ENCODE measurements around the gene CDH22.

Gene CDH22

GRCh38 chr20:46174469-46175126 is 133.7 kb downstream of the CDH22 start:
- no peaks in the 10 kb centered on the region for H3K4me1 ChIP-seq (ENCODE audit: control insufficient read depth, insufficient read depth, low read length)
- peak overlapping the region; percentile 42; the same call in 1 of the 2 replicates for H3K4me3 ChIP-seq (ENCODE audit: low read depth, low read length)
- peaks cover 48% of the 10 kb centered on the region for H3K27me3 ChIP-seq (ENCODE audit: control insufficient read depth, insufficient read depth, low read length)

GRCh38 chr20:46173652-46174468 is 134.4 kb downstream of the CDH22 start:
- Histone ChIP-seq H3K27ac (ENCODE audit: low read depth, low read length) (no peak overlapping the region), H3K4me3 (ENCODE audit: low read depth, low read length) (peak overlapping the region; percentile 10; the same call in 1 of the 2 replicates), H3K27me3 (ENCODE audit: control insufficient read depth, insufficient read depth, low read length) (peaks cover 48% of the 10 kb centered on the region), H3K9ac (ENCODE audit: low read depth, low read length) (no peak overlapping the region), H3K9me3 (ENCODE audit: control insufficient read depth, insufficient read depth, low read length) (no peaks in the 10 kb centered on the region), H3K4me1 (ENCODE audit: control insufficient read depth, insufficient read depth, low read length) (no peaks in the 10 kb centered on the region), H3K36me3 (ENCODE audit: control insufficient read depth, insufficient read depth, low read length) (no peaks in the 10 kb centered on the region)

More at GRCh38 chr20:46174469-46175126, 133.7 kb downstream of the CDH22 start:
- H3K9ac ChIP-seq (ENCODE audit: low read depth, low read length) = no peak overlapping the region
- H3K27ac ChIP-seq (ENCODE audit: low read depth, low read length) = no peak overlapping the region
- no peaks in the 10 kb centered on the region for H3K36me3 ChIP-seq (ENCODE audit: control insufficient read depth, insufficient read depth, low read length)
- no peaks in the 10 kb centered on the region for H3K9me3 ChIP-seq (ENCODE audit: control insufficient read depth, insufficient read depth, low read length)

GRCh38 chr20:46172961-46173536 is 135.2 kb downstream of the CDH22 start:
- H3K27me3 ChIP-seq (ENCODE audit: control insufficient read depth, insufficient read depth, low read length) = peaks cover 48% of the 10 kb centered on the region
- H3K36me3 ChIP-seq (ENCODE audit: control insufficient read depth, insufficient read depth, low read length) = no peaks in the 10 kb centered on the region
- no peak overlapping the region for H3K4me3 ChIP-seq (ENCODE audit: low read depth, low read length)
- H3K4me1 ChIP-seq (ENCODE audit: control insufficient read depth, insufficient read depth, low read length) = no peaks in the 10 kb centered on the region
- H3K9ac ChIP-seq (ENCODE audit: low read depth, low read length) = no peak overlapping the region
- H3K9me3 ChIP-seq (ENCODE audit: control insufficient read depth, insufficient read depth, low read length) = no peaks in the 10 kb centered on the region
- no peak overlapping the region for H3K27ac ChIP-seq (ENCODE audit: low read depth, low read length)

- Histone ChIP-seq H3K9me3 (ENCODE audit: control insufficient read depth, insufficient read depth, low read length) (no peaks in the 10 kb centered on the region), H3K27ac (ENCODE audit: low read depth, low read length) (no peak overlapping the region), H3K9ac (ENCODE audit: low read depth, low read length) (no peak overlapping the region), H3K27me3 (ENCODE audit: control insufficient read depth, insufficient read depth, low read length) (peaks cover 48% of the 10 kb centered on the region), H3K36me3 (ENCODE audit: control insufficient read depth, insufficient read depth, low read length) (no peaks in the 10 kb centered on the region), H3K4me3 (ENCODE audit: low read depth, low read length) (no peak overlapping the region), H3K4me1 (ENCODE audit: control insufficient read depth, insufficient read depth, low read length) (no peaks in the 10 kb centered on the region)
Measured at GRCh38 chr20:46172455-46172854, 135.8 kb downstream of the CDH22 start.

- Histone ChIP-seq H3K9me3 (ENCODE audit: control insufficient read depth, insufficient read depth, low read length) (no peaks in the 10 kb centered on the region), H3K27me3 (ENCODE audit: control insufficient read depth, insufficient read depth, low read length) (peaks cover 48% of the 10 kb centered on the region)
Measured at GRCh38 chr20:46171909-46172308, 136.4 kb downstream of the CDH22 start.

GRCh38 chr20:46171476-46171875 is 136.8 kb downstream of the CDH22 start:
- Histone ChIP-seq H3K9me3 (ENCODE audit: control insufficient read depth, insufficient read depth, low read length) (no peaks in the 10 kb centered on the region), H3K27me3 (ENCODE audit: control insufficient read depth, insufficient read depth, low read length) (peaks cover 48% of the 10 kb centered on the region), H3K9ac (ENCODE audit: low read depth, low read length) (no peak overlapping the region), H3K36me3 (ENCODE audit: control insufficient read depth, insufficient read depth, low read length) (no peaks in the 10 kb centered on the region), H3K4me3 (ENCODE audit: low read depth, low read length) (no peak overlapping the region), H3K27ac (ENCODE audit: low read depth, low read length) (no peak overlapping the region), H3K4me1 (ENCODE audit: control insufficient read depth, insufficient read depth, low read length) (no peaks in the 10 kb centered on the region)

More at GRCh38 chr20:46171909-46172308, 136.4 kb downstream of the CDH22 start:
- no peaks in the 10 kb centered on the region for H3K36me3 ChIP-seq (ENCODE audit: control insufficient read depth, insufficient read depth, low read length)
- H3K4me1 ChIP-seq (ENCODE audit: control insufficient read depth, insufficient read depth, low read length) = no peaks in the 10 kb centered on the region
- no peak overlapping the region for H3K9ac ChIP-seq (ENCODE audit: low read depth, low read length)
- no peak overlapping the region for H3K27ac ChIP-seq (ENCODE audit: low read depth, low read length)
- no peak overlapping the region for H3K4me3 ChIP-seq (ENCODE audit: low read depth, low read length)

- no peaks in the 10 kb centered on the region for H3K4me1 ChIP-seq (ENCODE audit: control insufficient read depth, insufficient read depth, low read length)
- no peak overlapping the region for H3K27ac ChIP-seq (ENCODE audit: low read depth, low read length)
- H3K27me3 ChIP-seq (ENCODE audit: control insufficient read depth, insufficient read depth, low read length) = peaks cover 33% of the 10 kb centered on the region
- no peak overlapping the region for H3K4me3 ChIP-seq (ENCODE audit: low read depth, low read length)
- H3K9me3 ChIP-seq (ENCODE audit: control insufficient read depth, insufficient read depth, low read length) = no peaks in the 10 kb centered on the region
- H3K36me3 ChIP-seq (ENCODE audit: control insufficient read depth, insufficient read depth, low read length) = no peaks in the 10 kb centered on the region
- no peak overlapping the region for H3K9ac ChIP-seq (ENCODE audit: low read depth, low read length)
Measured at GRCh38 chr20:46169245-46170171, 138.8 kb downstream of the CDH22 start.

- Histone ChIP-seq H3K4me1 (ENCODE audit: control insufficient read depth, insufficient read depth, low read length) (no peaks in the 10 kb centered on the region), H3K9me3 (ENCODE audit: control insufficient read depth, insufficient read depth, low read length) (no peaks in the 10 kb centered on the region), H3K27ac (ENCODE audit: low read depth, low read length) (no peak overlapping the region), H3K27me3 (ENCODE audit: control insufficient read depth, insufficient read depth, low read length) (peaks cover 23% of the 10 kb centered on the region), H3K36me3 (ENCODE audit: control insufficient read depth, insufficient read depth, low read length) (no peaks in the 10 kb centered on the region), H3K9ac (ENCODE audit: low read depth, low read length) (no peak overlapping the region), H3K4me3 (ENCODE audit: low read depth, low read length) (no peak overlapping the region)
Measured at GRCh38 chr20:46168438-46168837, 139.9 kb downstream of the CDH22 start.

GRCh38 chr20:46167080-46167479 is 141.2 kb downstream of the CDH22 start:
- Histone ChIP-seq H3K9me3 (ENCODE audit: control insufficient read depth, insufficient read depth, low read length) (no peaks in the 10 kb centered on the region), H3K4me3 (ENCODE audit: low read depth, low read length) (no peak overlapping the region), H3K27me3 (ENCODE audit: control insufficient read depth, insufficient read depth, low read length) (peaks cover 9% of the 10 kb centered on the region), H3K36me3 (ENCODE audit: control insufficient read depth, insufficient read depth, low read length) (no peaks in the 10 kb centered on the region), H3K27ac (ENCODE audit: low read depth, low read length) (no peak overlapping the region), H3K4me1 (ENCODE audit: control insufficient read depth, insufficient read depth, low read length) (no peaks in the 10 kb centered on the region), H3K9ac (ENCODE audit: low read depth, low read length) (no peak overlapping the region)

GRCh38 chr20:46164254-46164653 is 144.0 kb downstream of the CDH22 start:
- H3K27me3 ChIP-seq (ENCODE audit: control insufficient read depth, insufficient read depth, low read length) = no peaks in the 10 kb centered on the region
- no peaks in the 10 kb centered on the region for H3K9me3 ChIP-seq (ENCODE audit: control insufficient read depth, insufficient read depth, low read length)
- no peak overlapping the region for H3K4me3 ChIP-seq (ENCODE audit: low read depth, low read length)
- H3K36me3 ChIP-seq (ENCODE audit: control insufficient read depth, insufficient read depth, low read length) = no peaks in the 10 kb centered on the region
- no peak overlapping the region for H3K27ac ChIP-seq (ENCODE audit: low read depth, low read length)
- no peak overlapping the region for H3K9ac ChIP-seq (ENCODE audit: low read depth, low read length)
- no peaks in the 10 kb centered on the region for H3K4me1 ChIP-seq (ENCODE audit: control insufficient read depth, insufficient read depth, low read length)
